CD4-positive, alpha-beta memory T cell (primary cell): Measurements from ENCODE around the gene METTL21A. TPM values are rescaled to one million over a fixed set of nuclear protein-coding genes. Genes with fewer than 3 reads are reported as not detected.

Experiments
- CTCF ChIA-PET: fragments of 350-600 bp; sonication (Branson Sonifier 250); formaldehyde crosslinking; loops from one replicate; lab custom pipeline; 2021; ENCODE audit warnings: inconsistent platforms; ENCODE audit not compliant: partially characterized antibody; lab: Charles Lee
- POLR2A ChIA-PET: fragments of 350-600 bp; sonication (Branson Sonifier 250); formaldehyde crosslinking; loops from one replicate; lab custom pipeline; 2021; ENCODE audit not compliant: partially characterized antibody; lab: Charles Lee
- DNase-seq, 5 donors: peaks; one replicate each; pipeline versions ENCODE4 v3.0.0 to v3.0.0-alpha.2; 2020 to 2022; ENCODE audit warnings: mixed read lengths in 1 of 5
- H3K27ac ChIP-seq: one replicate; pipeline ENCODE4 v1.7.0; 2013; ENCODE audit warnings: low read depth, low read length
- H3K27me3 ChIP-seq: 2 replicates; pipeline ENCODE4 v1.7.0; 2013; ENCODE audit warnings: mild to moderate bottlenecking, low read length, moderate library complexity; ENCODE audit not compliant: insufficient read depth
- H3K36me3 ChIP-seq: 2 replicates; pipeline ENCODE4 v1.7.0; 2013; ENCODE audit warnings: mild to moderate bottlenecking, low read length, moderate library complexity; ENCODE audit not compliant: insufficient read depth
- H3K4me1 ChIP-seq: 2 replicates; pipeline ENCODE4 v1.7.0; 2013; ENCODE audit warnings: mild to moderate bottlenecking, low read length, moderate library complexity; ENCODE audit not compliant: insufficient read depth
- H3K4me3 ChIP-seq, 2 donors: one replicate each; pipeline ENCODE4 v1.7.0; 2013; ENCODE audit warnings: low read length in 2 of 2, mild to moderate bottlenecking in 1 of 2
- H3K9me3 ChIP-seq, 2 donors: one replicate each; pipeline ENCODE4 v1.7.0; 2013; ENCODE audit warnings: low read length in 2 of 2, control low read depth in 1 of 2; ENCODE audit not compliant: control insufficient read depth in 1 of 2
- H3K27ac Mint-ChIP-seq, 7 donors: one replicate each; pipeline ENCODE4 v1.8.0; 2020 to 2021; ENCODE audit warnings: mixed read lengths in 7 of 7, mild to moderate bottlenecking in 6 of 7, inconsistent platforms in 3 of 7, moderate library complexity in 3 of 7
- H3K27me3 Mint-ChIP-seq, 2 donors: one replicate each; pipeline ENCODE4 v1.8.0; 2020 to 2021; ENCODE audit warnings: mixed read lengths in 2 of 2
- H3K36me3 Mint-ChIP-seq, 2 donors: one replicate each; pipeline ENCODE4 v1.8.0; 2020 to 2021; ENCODE audit warnings: mixed read lengths in 2 of 2, inconsistent platforms in 1 of 2, mild to moderate bottlenecking in 1 of 2
- H3K4me1 Mint-ChIP-seq, 4 donors: one replicate each; pipeline ENCODE4 v1.8.0; 2020 to 2021; ENCODE audit warnings: mixed read lengths in 4 of 4, mild to moderate bottlenecking in 1 of 4
- H3K4me3 Mint-ChIP-seq, 8 donors: one replicate each; pipeline ENCODE4 v1.8.0; 2020 to 2021; ENCODE audit warnings: mixed read lengths in 8 of 8, mild to moderate bottlenecking in 7 of 8, moderate library complexity in 6 of 8, inconsistent platforms in 3 of 8
- H3K9me3 Mint-ChIP-seq, 8 donors: one replicate each; pipeline ENCODE4 v1.8.0; 2020 to 2021; ENCODE audit warnings: mixed read lengths in 8 of 8, mild to moderate bottlenecking in 5 of 8, inconsistent platforms in 3 of 8, moderate library complexity in 1 of 8
- intact Hi-C: fragments of 100-400 bp; cut with micrococcal nuclease; formaldehyde crosslinking; loops from one replicate; pipeline ENCODE4 v1.15.1; 2023
- polyA plus RNA-seq, 2 donors: library from polyadenylated mRNA; unstranded; fragments of 300-500 nt; fragmentation: Illumina TruSeq; gene quantifications; one replicate each; pipeline ENCODE4 v1.2.3, GENCODE V29; 2021
- total RNA-seq, 2 experiments: library from RNA; stranded (reverse); gene quantifications; one replicate each; pipeline ENCODE4 v1.2.3, GENCODE V29; 2021

METTL21A gene
- total and polyA plus RNA-seq, 4 experiments from 2014 or later: 16.6 to 38.2 (median 21.9) TPM

- no peak for DNase-seq
- peaks cover 22 to 31% (median 24%) of the 10 kb centered on the region in 4 donors for H3K4me1 Mint-ChIP-seq
- Histone ChIP-seq H3K27ac (no peak overlapping the region), H3K36me3 (peaks cover 26% of the 10 kb centered on the region), H3K27me3 (no peaks in the 10 kb centered on the region), H3K9me3 (no peaks in the 10 kb centered on the region), H3K4me1 (no peaks in the 10 kb centered on the region), H3K4me3 (no peak overlapping the region)
- peaks cover 51 to 68% of the 10 kb centered on the region in 2 donors for H3K36me3 Mint-ChIP-seq
- no peak overlapping the region for H3K4me3 Mint-ChIP-seq
- no peaks in the 10 kb centered on the region for H3K9me3 Mint-ChIP-seq
- CTCF ChIA-PET: no interaction called here
- intact Hi-C loops: no loop called here
- H3K27me3 Mint-ChIP-seq: no peaks in the 10 kb centered on the region
- POLR2A ChIA-PET: interaction anchor here (1.4 to 1.6 kb wide), 3 partner anchors 34 to 38 kb away, joined by 4 to 8 read pairs (median 4); partner anchors contain the start of gene CREB1
- H3K27ac Mint-ChIP-seq: peak overlapping the region in 3 of 7 donors; percentile 17 to 66 (median 30)
Measured at GRCh38 chr2:207567671-207568070, 57.5 kb downstream of the METTL21A start.

GRCh38 chr2:207565736-207566500 is 59.3 kb downstream of the METTL21A start:
- no peak overlapping the region for H3K27ac ChIP-seq
- H3K27me3 ChIP-seq: no peaks in the 10 kb centered on the region
- POLR2A ChIA-PET: interaction anchor here (0.7 kb wide), 1 partner anchor 36 kb away, joined by 3 read pairs; the partner anchor contains the start of gene CREB1
- no peak for DNase-seq
- H3K4me1 ChIP-seq: no peaks in the 10 kb centered on the region
- Mint-ChIP-seq H3K27ac (peak overlapping the region in 5 of 7 donors; percentile 15 to 73 (median 31)), H3K27me3 (no peaks in the 10 kb centered on the region), H3K36me3 (peaks cover 57 to 72% of the 10 kb centered on the region in 2 donors), H3K4me1 (peaks cover 18 to 30% (median 23%) of the 10 kb centered on the region in 4 donors), H3K4me3 (no peak overlapping the region), H3K9me3 (no peaks in the 10 kb centered on the region)
- H3K4me3 ChIP-seq: no peak overlapping the region
- CTCF ChIA-PET: interaction anchor here (0.6 kb wide), 1 partner anchor 142 kb away, joined by 3 read pairs; no protein-coding TSS in a partner anchor
- intact Hi-C loops: no loop called here
- no peaks in the 10 kb centered on the region for H3K9me3 ChIP-seq
- H3K36me3 ChIP-seq: peaks cover 27% of the 10 kb centered on the region

Other genes starting within 250 kb of the METTL21A start
- 100 to 1,000 TPM; 128 TPM for gene CREB1, start 95.4 kb downstream of the METTL21A start, total RNA-seq
- gene CREB1, start 95.4 kb downstream of the METTL21A start, polyA plus RNA-seq: 10 to 100 TPM; 60.0 to 75.8 TPM
- gene CCNYL1, start 86.2 kb upstream of the METTL21A start, total RNA-seq: 10 to 100 TPM in 1 of 2 experiments, 1 to 10 TPM in 1; 9.7 to 10.5 TPM
- 1 to 10 TPM in 1 of 2 donors, under 1 TPM in 1; 1.00 to 2.3 TPM for gene CCNYL1, start 86.2 kb upstream of the METTL21A start, polyA plus RNA-seq
- under 1 TPM; 0.33 to 0.38 TPM for gene FZD5, start 144.5 kb upstream of the METTL21A start, total RNA-seq
- under 1 TPM in 1 of 2 donors, not detected in 1; 0.04 TPM for gene FZD5, start 144.5 kb upstream of the METTL21A start, polyA plus RNA-seq